Measurements from ENCODE around the gene CRYZ. TPM values are rescaled to one million over a fixed set of nuclear protein-coding genes. Genes with fewer than 3 reads are reported as not detected.

CRYZ gene
- total and polyA plus RNA-seq, 2 donors (not counting 1 experiment from before 2014, with no cell fraction given): 50.2 to 85.9 TPM

- no peak overlapping the region for H2AFZ ChIP-seq (ENCODE audit: low read length)
- DNase-seq (ENCODE audit: low read depth in 2 of 2): peak; percentile 14 to 32
- peaks cover 12% of the 10 kb centered on the region for H3K4me1 ChIP-seq (ENCODE audit: control insufficient read depth, extremely low read depth, insufficient read depth, low read length)
- no peaks in the 10 kb centered on the region for H3K27me3 ChIP-seq (ENCODE audit: control insufficient read depth, insufficient read depth, low read length)
- no peaks in the 10 kb centered on the region for H3K9me3 ChIP-seq (ENCODE audit: control insufficient read depth, insufficient read depth, low read depth, low read length)
- H4K20me1 ChIP-seq (ENCODE audit: control insufficient read depth, extremely low read depth, insufficient read depth, low read length): no peaks in the 10 kb centered on the region
- peak overlapping the region in 3 of 4 experiments; percentile 5 to 87 (median 13) for H3K4me3 ChIP-seq (replicated peaks in 1 of 4; ENCODE audit: control extremely low read depth in 1 of 4, insufficient read depth in 1 of 4, low read depth in 3 of 4, low read length in 4 of 4)
- H3K79me2 ChIP-seq (ENCODE audit: control insufficient read depth, insufficient read depth, low read length): peaks cover 26% of the 10 kb centered on the region
- no peak for TF ChIP-seq EZH2 (IDR thresholded peaks at IDR 0.05; ENCODE audit: low read length, missing control alignments)
- TF ChIP-seq CTCF (conservative IDR thresholded peaks at IDR 0.05 in 1 of 2, IDR thresholded peaks at IDR 0.05 in 1 of 2; ENCODE audit: low read depth in 1 of 2, low read length in 2 of 2): no peak
- no peak overlapping the region for H3K9ac ChIP-seq (ENCODE audit: insufficient read depth, low read length)
- no peak overlapping the region for H3K27ac ChIP-seq (ENCODE audit: insufficient read depth, low read length)
- peak overlapping the region; percentile 62 for H3K4me2 ChIP-seq (ENCODE audit: extremely low read depth, insufficient read depth, low read length)
- H3K36me3 ChIP-seq (ENCODE audit: control insufficient read depth, insufficient read depth, low read length): no peaks in the 10 kb centered on the region
Observed at GRCh38 chr1:74731399-74732052, 1.3 kb downstream of the CRYZ start.

GRCh38 chr1:74729741-74730478 lies 2.9 kb downstream of the CRYZ start:
- Histone ChIP-seq H3K4me2 (ENCODE audit: extremely low read depth, insufficient read depth, low read length) (peak overlapping the region; percentile 64), H3K36me3 (ENCODE audit: control insufficient read depth, insufficient read depth, low read length) (no peaks in the 10 kb centered on the region), H3K27ac (ENCODE audit: insufficient read depth, low read length) (no peak overlapping the region), H2AFZ (ENCODE audit: low read length) (no peak overlapping the region), H3K27me3 (ENCODE audit: control insufficient read depth, insufficient read depth, low read length) (no peaks in the 10 kb centered on the region), H3K9me3 (ENCODE audit: control insufficient read depth, insufficient read depth, low read depth, low read length) (no peaks in the 10 kb centered on the region), H3K4me1 (ENCODE audit: control insufficient read depth, extremely low read depth, insufficient read depth, low read length) (peaks cover 12% of the 10 kb centered on the region), H3K4me3 (replicated peaks in 1 of 4; ENCODE audit: control extremely low read depth in 1 of 4, insufficient read depth in 1 of 4, low read depth in 3 of 4, low read length in 4 of 4) (no peak overlapping the region), H3K79me2 (ENCODE audit: control insufficient read depth, insufficient read depth, low read length) (peaks cover 22% of the 10 kb centered on the region), H4K20me1 (ENCODE audit: control insufficient read depth, extremely low read depth, insufficient read depth, low read length) (no peaks in the 10 kb centered on the region), H3K9ac (ENCODE audit: insufficient read depth, low read length) (no peak overlapping the region)
- DNase-seq (ENCODE audit: low read depth in 2 of 2): peak; percentile 43 to 69
- TF ChIP-seq CTCF (conservative IDR thresholded peaks at IDR 0.05 in 1 of 2, IDR thresholded peaks at IDR 0.05 in 1 of 2; ENCODE audit: low read depth in 1 of 2, low read length in 2 of 2) (no peak), EZH2 (IDR thresholded peaks at IDR 0.05; ENCODE audit: low read length, missing control alignments) (no peak)

- H3K36me3 ChIP-seq (ENCODE audit: control insufficient read depth, insufficient read depth, low read length): no peaks in the 10 kb centered on the region
- H3K27ac ChIP-seq (ENCODE audit: insufficient read depth, low read length): no peak overlapping the region
- TF ChIP-seq CTCF (conservative IDR thresholded peaks at IDR 0.05 in 1 of 2, IDR thresholded peaks at IDR 0.05 in 1 of 2; ENCODE audit: low read depth in 1 of 2, low read length in 2 of 2): no peak
- no peak for TF ChIP-seq EZH2 (IDR thresholded peaks at IDR 0.05; ENCODE audit: low read length, missing control alignments)
- no peak overlapping the region for H3K4me3 ChIP-seq (replicated peaks in 1 of 4; ENCODE audit: control extremely low read depth in 1 of 4, insufficient read depth in 1 of 4, low read depth in 3 of 4, low read length in 4 of 4)
- no peak overlapping the region for H3K9ac ChIP-seq (ENCODE audit: insufficient read depth, low read length)
- no peak overlapping the region for H2AFZ ChIP-seq (ENCODE audit: low read length)
- no peaks in the 10 kb centered on the region for H3K9me3 ChIP-seq (ENCODE audit: control insufficient read depth, insufficient read depth, low read depth, low read length)
- DNase-seq (ENCODE audit: low read depth in 2 of 2): peak in 1 of 2 donors; percentile 22
- H3K27me3 ChIP-seq (ENCODE audit: control insufficient read depth, insufficient read depth, low read length): no peaks in the 10 kb centered on the region
- H3K4me2 ChIP-seq (ENCODE audit: extremely low read depth, insufficient read depth, low read length): peak overlapping the region; percentile 34
- H3K79me2 ChIP-seq (ENCODE audit: control insufficient read depth, insufficient read depth, low read length): peaks cover 12% of the 10 kb centered on the region
- H4K20me1 ChIP-seq (ENCODE audit: control insufficient read depth, extremely low read depth, insufficient read depth, low read length): no peaks in the 10 kb centered on the region
- H3K4me1 ChIP-seq (ENCODE audit: control insufficient read depth, extremely low read depth, insufficient read depth, low read length): peaks cover 12% of the 10 kb centered on the region
Observed at GRCh38 chr1:74728736-74729135, 4.1 kb downstream of the CRYZ start.

All from fibroblast of lung (primary cell).